ENCODE results near the gene LGR5.

The LGR5 gene

GRCh38 chr12:71517145-71517846 is 77.7 kb downstream of the LGR5 start:
- Histone ChIP-seq H3K4me3 (replicated peaks; ENCODE audit: insufficient read depth, low read length) (no peak overlapping the region), H3K27me3 (ENCODE audit: insufficient read depth, poor library complexity, severe bottlenecking) (no peaks in the 10 kb centered on the region), H3K27ac (replicated peaks) (no peak overlapping the region)
- DNase-seq (ENCODE audit: low read depth in 1 of 2, low spot score in 1 of 2): no peak
- TF ChIP-seq SPI1 (IDR thresholded peaks at IDR 0.05; ENCODE audit: borderline replicate concordance, low read depth) (no peak), CTCF (IDR thresholded peaks at IDR 0.05; ENCODE audit: insufficient read depth, low read length) (no peak)

DNA sequence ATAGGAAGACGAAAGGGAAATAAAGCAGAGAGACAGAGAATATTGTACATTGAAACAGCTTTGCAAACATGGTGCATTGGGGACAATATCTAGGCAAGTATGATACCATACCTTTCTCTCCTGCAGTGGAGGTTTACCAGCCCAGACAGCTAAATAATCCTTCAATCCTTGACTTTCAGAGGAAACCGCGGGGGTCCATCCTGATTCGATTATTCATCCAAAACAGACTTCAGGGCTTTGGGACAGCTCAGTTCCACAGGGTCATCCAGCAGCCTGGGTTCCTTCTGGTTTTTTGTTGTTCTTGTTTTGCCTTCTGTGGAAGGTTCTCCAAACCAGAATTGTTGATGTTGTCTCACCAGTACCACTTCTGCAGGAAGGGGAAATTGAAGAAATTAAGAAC is 81.5 kb downstream of the LGR5 start:
- Histone ChIP-seq H3K27ac (replicated peaks) (no peak overlapping the region), H3K4me3 (replicated peaks; ENCODE audit: insufficient read depth, low read length) (no peak overlapping the region), H3K27me3 (ENCODE audit: insufficient read depth, poor library complexity, severe bottlenecking) (no peaks in the 10 kb centered on the region)
- DNase-seq (ENCODE audit: low read depth in 1 of 2, low spot score in 1 of 2): no peak
- TF ChIP-seq GABPA (IDR thresholded peaks at IDR 0.05; ENCODE audit: low read depth) (no peak), REST (IDR thresholded peaks at IDR 0.05; ENCODE audit: insufficient replicate concordance, low read depth) (no peak)

DNA sequence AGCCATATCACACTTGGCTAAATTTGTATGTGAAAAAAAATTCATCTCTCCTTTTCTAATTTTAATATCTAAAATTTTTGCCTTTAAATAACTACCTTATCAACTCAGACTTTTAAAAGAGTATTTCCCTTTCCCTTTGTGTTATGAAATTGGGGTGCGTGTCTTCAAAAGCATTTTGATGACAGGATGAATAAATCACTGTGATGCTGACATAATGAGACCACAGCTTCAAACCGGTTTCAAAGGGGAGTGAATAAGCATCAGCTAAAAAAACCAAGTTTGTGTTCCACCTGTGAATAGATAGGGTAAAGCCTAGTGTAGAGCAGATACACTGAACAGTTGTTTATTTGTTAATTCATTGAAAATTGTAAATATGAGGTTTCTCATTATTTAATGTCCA is 85.0 kb downstream of the LGR5 start:
- H3K4me3 ChIP-seq (replicated peaks; ENCODE audit: insufficient read depth, low read length): no peak overlapping the region

More for the DNA sequence above, 85.0 kb downstream of the LGR5 start:
- no peak overlapping the region for H3K27ac ChIP-seq (replicated peaks)
- DNase-seq (ENCODE audit: low read depth in 1 of 2, low spot score in 1 of 2): no peak
- TF ChIP-seq GABPA (IDR thresholded peaks at IDR 0.05; ENCODE audit: low read depth): no peak
- TF ChIP-seq CTCF (IDR thresholded peaks at IDR 0.05; ENCODE audit: insufficient read depth, low read length): no peak
- TF ChIP-seq REST (IDR thresholded peaks at IDR 0.05; ENCODE audit: insufficient replicate concordance, low read depth): no peak
- no peak for TF ChIP-seq SPI1 (IDR thresholded peaks at IDR 0.05; ENCODE audit: borderline replicate concordance, low read depth)
- TF ChIP-seq POLR2AphosphoS5 (IDR thresholded peaks at IDR 0.05; ENCODE audit: low read depth): no peak
- H3K27me3 ChIP-seq (ENCODE audit: insufficient read depth, poor library complexity, severe bottlenecking): no peaks in the 10 kb centered on the region
